GM18951 (cell line): ENCODE results near the gene CACNA1C.

ENCODE experiments used
- POLR2A ChIP-seq: IDR thresholded peaks from 4 replicates; pipeline ENCODE4 v1.6.1; 2011; ENCODE audit warnings: mild to moderate bottlenecking; ENCODE audit not compliant: insufficient read length, insufficient read depth; ENCODE audit errors: extremely low read depth
- in situ Hi-C: fragments of 300-500 bp; cut with MboI; formaldehyde crosslinking; loops from one replicate; pipeline ENCODE4 v1.12.0; 2022; ENCODE audit warnings: low sequenced_read_pairs, mixed read lengths, inconsistent platforms; ENCODE audit not compliant: unreplicated experiment

CACNA1C gene

GRCh38 chr12:2669560-2669959 lies 616.8 kb downstream of the CACNA1C start:
- in situ Hi-C loops: no loop called here
- TF ChIP-seq POLR2A: no peak

GRCh38 chr12:2672863-2673262 lies 620.1 kb downstream of the CACNA1C start:
- in situ Hi-C loops: no loop called here
- no peak for TF ChIP-seq POLR2A

DNA sequence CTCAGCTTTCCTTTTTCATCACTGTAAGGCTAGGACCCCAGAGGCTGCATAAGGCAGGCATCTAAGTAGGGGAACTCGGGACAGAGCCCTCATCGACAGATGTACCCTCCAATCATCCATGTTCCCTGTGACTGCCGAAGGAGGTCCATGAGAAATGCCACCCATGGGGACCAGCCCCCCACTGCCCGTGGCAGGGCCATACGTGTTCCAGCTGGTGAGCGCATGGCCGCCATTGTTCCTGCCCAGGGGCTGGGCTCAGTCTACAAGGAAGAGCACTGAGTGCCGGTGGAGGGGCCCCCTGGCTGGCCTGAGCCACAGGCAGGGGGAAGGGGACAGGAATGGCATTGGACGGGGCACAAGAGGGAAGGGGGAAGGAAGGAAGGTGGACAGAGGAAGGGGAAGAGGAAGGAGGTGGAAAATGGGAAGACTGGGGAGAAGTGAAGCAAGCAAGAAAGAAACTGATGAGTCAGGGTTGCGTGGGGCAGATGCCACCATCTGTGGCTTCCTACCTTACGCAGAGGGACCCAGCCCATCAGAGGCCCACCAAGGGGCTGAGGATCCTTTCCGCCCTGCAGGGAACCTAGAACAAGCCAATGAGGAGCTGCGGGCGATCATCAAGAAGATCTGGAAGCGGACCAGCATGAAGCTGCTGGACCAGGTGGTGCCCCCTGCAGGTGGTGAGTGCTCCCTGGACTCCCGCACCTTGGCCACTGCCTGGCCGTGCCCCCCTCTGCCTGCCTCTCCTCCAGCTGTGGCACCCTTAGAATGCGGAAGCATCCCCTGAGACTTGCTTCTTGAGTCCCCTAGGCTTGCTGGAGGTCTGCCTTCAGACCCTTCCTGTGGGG lies 621.4 kb downstream of the CACNA1C start:
- in situ Hi-C loops: no loop called here
- no peak for TF ChIP-seq POLR2A

DNA sequence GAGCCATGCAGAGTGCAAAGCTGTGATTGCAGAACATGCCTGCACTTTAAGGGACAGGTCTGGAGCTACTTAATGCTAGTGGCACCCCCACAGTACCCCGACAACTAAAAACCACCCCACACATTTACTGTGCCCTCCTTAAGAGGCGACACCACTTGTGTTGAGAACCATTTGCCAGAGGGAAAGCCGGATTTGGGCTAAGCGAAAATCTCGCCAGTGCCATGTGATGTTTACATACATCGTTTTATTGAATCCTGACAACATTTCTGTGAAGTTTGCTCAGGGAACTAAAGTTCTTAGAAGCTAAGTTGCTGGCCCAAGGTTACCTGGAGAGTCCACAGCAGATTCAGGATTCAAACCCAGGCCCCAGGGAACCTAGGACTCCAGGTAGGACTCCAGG lies 623.0 kb downstream of the CACNA1C start:
- in situ Hi-C loops: no loop called here
- TF ChIP-seq POLR2A: no peak

DNA sequence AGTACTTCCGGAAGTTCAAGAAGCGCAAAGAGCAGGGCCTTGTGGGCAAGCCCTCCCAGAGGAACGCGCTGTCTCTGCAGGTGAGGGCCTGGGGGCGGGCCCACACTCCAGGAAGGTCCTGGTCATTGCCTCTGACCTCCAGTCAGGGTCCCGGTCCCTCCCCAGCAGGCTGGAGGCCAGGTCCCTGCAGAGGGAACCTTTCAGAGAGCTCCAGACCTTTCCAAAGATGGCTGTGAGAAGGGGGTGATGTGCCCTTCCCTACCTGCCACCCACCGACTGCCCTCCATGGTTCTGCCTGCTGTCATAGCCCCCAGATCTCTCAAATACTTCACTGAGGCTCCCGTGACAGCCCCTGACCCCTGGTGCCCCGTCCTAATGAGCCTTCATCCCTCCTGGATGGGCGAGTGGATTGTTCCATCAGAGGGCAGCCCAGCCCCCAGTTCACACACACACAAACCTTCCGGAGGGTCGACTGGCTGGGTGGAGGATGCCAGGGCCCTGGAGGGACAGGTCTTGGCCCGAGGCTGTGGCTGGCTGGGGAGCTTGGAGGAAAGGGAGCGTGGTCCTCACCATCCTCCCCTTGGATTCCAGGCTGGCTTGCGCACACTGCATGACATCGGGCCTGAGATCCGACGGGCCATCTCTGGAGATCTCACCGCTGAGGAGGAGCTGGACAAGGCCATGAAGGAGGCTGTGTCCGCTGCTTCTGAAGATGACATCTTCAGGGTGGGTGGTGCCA lies 624.5 kb downstream of the CACNA1C start:
- no peak for TF ChIP-seq POLR2A
- in situ Hi-C loops: no loop called here

- TF ChIP-seq POLR2A: no peak
- in situ Hi-C loops: no loop called here
These were observed 625.6 kb downstream of the CACNA1C start for GRCh38 chr12:2678426-2678825.

GRCh38 chr12:2679068-2679815 lies 626.5 kb downstream of the CACNA1C start:
- in situ Hi-C loops: no loop called here
- no peak for TF ChIP-seq POLR2A

- in situ Hi-C loops: no loop called here
These were observed 627.3 kb downstream of the CACNA1C start for GRCh38 chr12:2679816-2680675.

GRCh38 chr12:2680676-2681039 lies 627.9 kb downstream of the CACNA1C start:
- in situ Hi-C loops: no loop called here
- TF ChIP-seq POLR2A: no peak

More at GRCh38 chr12:2679816-2680675, 627.3 kb downstream of the CACNA1C start:
- TF ChIP-seq POLR2A: no peak

- no peak for TF ChIP-seq POLR2A
- in situ Hi-C loops: no loop called here
These were observed 628.8 kb downstream of the CACNA1C start for GRCh38 chr12:2681450-2682205.

GRCh38 chr12:2682296-2683251 lies 629.8 kb downstream of the CACNA1C start:
- no peak for TF ChIP-seq POLR2A
- in situ Hi-C loops: no loop called here
